GM23338 (cell line): Measurements from ENCODE around the gene FUT8. TPM values are rescaled to one million over a fixed set of nuclear protein-coding genes. Genes with fewer than 3 reads are reported as not detected.

Source experiments
- ATAC-seq: fragments of 200-7000 bp; cut with Tn5 transposase; 3 replicates; pipeline ENCODE4 v1.9.1; 2020
- DNase-seq: peaks from one replicate; pipeline ENCODE4 v3.0.0-alpha.2; 2015; ENCODE audit warnings: low spot score
- H2AFZ ChIP-seq: fragments of 200-600 bp; sonication (generic); 2 replicates; pipeline ENCODE4 v1.8.0; 2016; ENCODE audit warnings: antibody characterized with exemption, mild to moderate bottlenecking, moderate library complexity
- H3F3A ChIP-seq: fragments of 200-600 bp; sonication (generic); replicated peaks from 2 replicates; pipeline ENCODE4 v1.8.0; 2017; ENCODE audit warnings: antibody characterized with exemption, mixed run types, low read depth
- H3K27ac ChIP-seq: fragments of 200-600 bp; sonication (generic); 2 replicates; pipeline ENCODE4 v1.6.1; 2016; ENCODE audit warnings: low read depth
- H3K27me3 ChIP-seq: fragments of 200-600 bp; sonication (generic); 2 replicates; pipeline ENCODE4 v1.8.0; 2016; ENCODE audit warnings: mild to moderate bottlenecking, mixed run types, moderate library complexity; ENCODE audit not compliant: insufficient read depth
- H3K36me3 ChIP-seq: fragments of 200-600 bp; sonication (generic); 2 replicates; pipeline ENCODE4 v1.8.0; 2016; ENCODE audit warnings: mild to moderate bottlenecking; ENCODE audit not compliant: insufficient read depth
- H3K4me1 ChIP-seq: fragments of 200-600 bp; sonication (generic); 2 replicates; pipeline ENCODE4 v1.8.0; 2016; ENCODE audit warnings: mild to moderate bottlenecking, moderate library complexity; ENCODE audit not compliant: insufficient read depth
- H3K4me2 ChIP-seq: fragments of 200-600 bp; sonication (generic); 2 replicates; pipeline ENCODE4 v1.7.1; 2017; ENCODE audit warnings: mixed run types
- H3K4me3 ChIP-seq: fragments of 200-600 bp; sonication (generic); 2 replicates; pipeline ENCODE4 v1.6.1; 2016; ENCODE audit warnings: mixed run types
- H3K79me2 ChIP-seq: fragments of 200-600 bp; sonication (generic); replicated peaks from 2 replicates; pipeline ENCODE4 v1.8.0; 2017; ENCODE audit warnings: mild to moderate bottlenecking; ENCODE audit not compliant: insufficient read depth
- H3K9me2 ChIP-seq: fragments of 200-600 bp; sonication (generic); 2 replicates; pipeline ENCODE4 v1.8.0; 2017; ENCODE audit not compliant: insufficient read depth
- H4K20me1 ChIP-seq: fragments of 200-600 bp; sonication (generic); replicated peaks from 2 replicates; pipeline ENCODE4 v1.8.0; 2017; ENCODE audit warnings: mild to moderate bottlenecking; ENCODE audit not compliant: insufficient read depth
- H3K27ac Mint-ChIP-seq: 2 replicates; pipeline ENCODE4 v1.8.0; 2020; ENCODE audit warnings: inconsistent platforms, mild to moderate bottlenecking, moderate library complexity, mixed read lengths
- H3K27me3 Mint-ChIP-seq: 3 replicates; pipeline ENCODE4 v1.8.0; 2022; ENCODE audit warnings: low read depth, mild to moderate bottlenecking, moderate library complexity, mixed read lengths, inconsistent platforms; ENCODE audit not compliant: insufficient read depth, poor library complexity
- H3K36me3 Mint-ChIP-seq: 3 replicates; pipeline ENCODE4 v1.8.0; 2021; ENCODE audit warnings: low read depth, mild to moderate bottlenecking, inconsistent platforms, moderate library complexity, mixed read lengths
- H3K4me1 Mint-ChIP-seq: 3 replicates; pipeline ENCODE4 v1.8.0; 2020; ENCODE audit warnings: mild to moderate bottlenecking, inconsistent platforms, mixed read lengths
- H3K4me3 Mint-ChIP-seq: 3 replicates; pipeline ENCODE4 v1.8.0; 2021; ENCODE audit warnings: moderate library complexity, mild to moderate bottlenecking, inconsistent platforms, mixed read lengths
- H3K9me3 Mint-ChIP-seq: 3 replicates; pipeline ENCODE4 v1.8.0; 2020; ENCODE audit warnings: moderate library complexity, mild to moderate bottlenecking, inconsistent platforms, mixed read lengths
- CREB1 ChIP-seq: fragments of 250-450 bp; sonication (Bioruptor Pico); IDR thresholded peaks from 2 replicates; pipeline ENCODE4 v1.5.0; 2020; ENCODE audit warnings: low read depth, mild to moderate bottlenecking, moderate library complexity
- EZH2phosphoT487 ChIP-seq: fragments of 200-600 bp; sonication (generic); IDR thresholded peaks from one replicate; pipeline ENCODE4 v1.8.1; 2018; ENCODE audit warnings: antibody characterized with exemption; ENCODE audit not compliant: unreplicated experiment
- STAT1 ChIP-seq: IDR thresholded peaks from one replicate; pipeline ENCODE4 v1.6.1; 2016; ENCODE audit warnings: antibody characterized with exemption; ENCODE audit not compliant: unreplicated experiment
- ZNF331 ChIP-seq: fragments of 250-450 bp; sonication (Bioruptor Pico); IDR thresholded peaks from 2 replicates; pipeline ENCODE4 v1.5.0; 2020; ENCODE audit warnings: low read depth, mild to moderate bottlenecking, moderate library complexity
- polyA plus RNA-seq: library from polyadenylated mRNA; unstranded; fragments of >200 nt; fragmentation: Nextera tagmentation; extraction: Ambion mirVana; gene quantifications from 2 replicates; pipeline ENCODE4 v1.2.1, GENCODE V29; 2016
- total RNA-seq: library from RNA; depleted of rRNA; stranded (reverse); fragments of >200 nt; shearing (Covaris generic); gene quantifications from 2 replicates; pipeline ENCODE4 v1.2.3, GENCODE V29; 2014
- TF ChIP-seq, protein P1 (sequence below): fragments of 250-450 bp; sonication (Bioruptor Pico); IDR thresholded peaks from 2 replicates; pipeline ENCODE4 v1.5.0; 2020; ENCODE audit warnings: mild to moderate bottlenecking, moderate library complexity
- TF ChIP-seq, protein P2 (sequence below): IDR thresholded peaks from one replicate; pipeline ENCODE4 v1.6.1; 2018; ENCODE audit warnings: antibody characterized with exemption; ENCODE audit not compliant: unreplicated experiment

The FUT8 gene
- total and polyA plus RNA-seq, 2 experiments from 2014 or later, result 8.2 to 23.2 TPM

DNA sequence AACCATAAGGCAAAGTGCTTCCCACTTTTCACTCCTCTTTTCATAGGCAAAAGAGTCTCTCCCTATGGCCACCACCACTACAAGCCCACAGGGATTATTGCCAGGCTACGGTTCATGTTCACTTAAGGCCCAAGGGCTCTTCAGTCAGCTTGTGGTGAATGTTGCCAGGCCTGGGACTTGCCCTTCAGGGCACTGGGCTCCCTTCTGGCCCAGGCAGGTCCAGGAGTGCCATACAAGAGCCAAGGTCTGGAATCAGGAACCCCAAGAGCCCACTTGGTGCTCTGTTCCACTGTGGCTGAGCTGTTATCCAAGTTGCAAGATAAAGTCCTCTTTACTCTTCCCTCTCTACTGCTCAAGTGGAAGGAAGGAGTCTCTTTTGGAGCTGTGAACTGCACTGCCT, 307.6 kb downstream of the FUT8 start:
- no peaks in the 10 kb centered on the region for H4K20me1 ChIP-seq
- Mint-ChIP-seq H3K27me3 (peaks cover 5% of the 10 kb centered on the region), H3K4me3 (no peak overlapping the region), H3K36me3 (peaks cover 44% of the 10 kb centered on the region), H3K9me3 (peaks cover 38% of the 10 kb centered on the region), H3K4me1 (no peaks in the 10 kb centered on the region), H3K27ac (no peak overlapping the region)
- H2AFZ ChIP-seq, result no peak overlapping the region
- no peaks in the 10 kb centered on the region for H3K4me1 ChIP-seq
- peaks cover 6% of the 10 kb centered on the region for H3K36me3 ChIP-seq
- no peak overlapping the region for H3K27ac ChIP-seq
- H3K27me3 ChIP-seq, result no peaks in the 10 kb centered on the region
- H3K4me2 ChIP-seq, result no peak overlapping the region
- no peaks in the 10 kb centered on the region for H3F3A ChIP-seq
- H3K9me2 ChIP-seq, result peaks cover 9% of the 10 kb centered on the region; the same call in 1 of the 2 replicates
- ATAC-seq (no peak), DNase-seq (no peak)
- H3K4me3 ChIP-seq, result no peak overlapping the region
- H3K79me2 ChIP-seq, result no peaks in the 10 kb centered on the region
- no peak for TF ChIP-seq CREB1 (CRISPR knock-in tag)
- no peak for TF ChIP-seq EZH2phosphoT487
- TF ChIP-seq, protein P1, sequence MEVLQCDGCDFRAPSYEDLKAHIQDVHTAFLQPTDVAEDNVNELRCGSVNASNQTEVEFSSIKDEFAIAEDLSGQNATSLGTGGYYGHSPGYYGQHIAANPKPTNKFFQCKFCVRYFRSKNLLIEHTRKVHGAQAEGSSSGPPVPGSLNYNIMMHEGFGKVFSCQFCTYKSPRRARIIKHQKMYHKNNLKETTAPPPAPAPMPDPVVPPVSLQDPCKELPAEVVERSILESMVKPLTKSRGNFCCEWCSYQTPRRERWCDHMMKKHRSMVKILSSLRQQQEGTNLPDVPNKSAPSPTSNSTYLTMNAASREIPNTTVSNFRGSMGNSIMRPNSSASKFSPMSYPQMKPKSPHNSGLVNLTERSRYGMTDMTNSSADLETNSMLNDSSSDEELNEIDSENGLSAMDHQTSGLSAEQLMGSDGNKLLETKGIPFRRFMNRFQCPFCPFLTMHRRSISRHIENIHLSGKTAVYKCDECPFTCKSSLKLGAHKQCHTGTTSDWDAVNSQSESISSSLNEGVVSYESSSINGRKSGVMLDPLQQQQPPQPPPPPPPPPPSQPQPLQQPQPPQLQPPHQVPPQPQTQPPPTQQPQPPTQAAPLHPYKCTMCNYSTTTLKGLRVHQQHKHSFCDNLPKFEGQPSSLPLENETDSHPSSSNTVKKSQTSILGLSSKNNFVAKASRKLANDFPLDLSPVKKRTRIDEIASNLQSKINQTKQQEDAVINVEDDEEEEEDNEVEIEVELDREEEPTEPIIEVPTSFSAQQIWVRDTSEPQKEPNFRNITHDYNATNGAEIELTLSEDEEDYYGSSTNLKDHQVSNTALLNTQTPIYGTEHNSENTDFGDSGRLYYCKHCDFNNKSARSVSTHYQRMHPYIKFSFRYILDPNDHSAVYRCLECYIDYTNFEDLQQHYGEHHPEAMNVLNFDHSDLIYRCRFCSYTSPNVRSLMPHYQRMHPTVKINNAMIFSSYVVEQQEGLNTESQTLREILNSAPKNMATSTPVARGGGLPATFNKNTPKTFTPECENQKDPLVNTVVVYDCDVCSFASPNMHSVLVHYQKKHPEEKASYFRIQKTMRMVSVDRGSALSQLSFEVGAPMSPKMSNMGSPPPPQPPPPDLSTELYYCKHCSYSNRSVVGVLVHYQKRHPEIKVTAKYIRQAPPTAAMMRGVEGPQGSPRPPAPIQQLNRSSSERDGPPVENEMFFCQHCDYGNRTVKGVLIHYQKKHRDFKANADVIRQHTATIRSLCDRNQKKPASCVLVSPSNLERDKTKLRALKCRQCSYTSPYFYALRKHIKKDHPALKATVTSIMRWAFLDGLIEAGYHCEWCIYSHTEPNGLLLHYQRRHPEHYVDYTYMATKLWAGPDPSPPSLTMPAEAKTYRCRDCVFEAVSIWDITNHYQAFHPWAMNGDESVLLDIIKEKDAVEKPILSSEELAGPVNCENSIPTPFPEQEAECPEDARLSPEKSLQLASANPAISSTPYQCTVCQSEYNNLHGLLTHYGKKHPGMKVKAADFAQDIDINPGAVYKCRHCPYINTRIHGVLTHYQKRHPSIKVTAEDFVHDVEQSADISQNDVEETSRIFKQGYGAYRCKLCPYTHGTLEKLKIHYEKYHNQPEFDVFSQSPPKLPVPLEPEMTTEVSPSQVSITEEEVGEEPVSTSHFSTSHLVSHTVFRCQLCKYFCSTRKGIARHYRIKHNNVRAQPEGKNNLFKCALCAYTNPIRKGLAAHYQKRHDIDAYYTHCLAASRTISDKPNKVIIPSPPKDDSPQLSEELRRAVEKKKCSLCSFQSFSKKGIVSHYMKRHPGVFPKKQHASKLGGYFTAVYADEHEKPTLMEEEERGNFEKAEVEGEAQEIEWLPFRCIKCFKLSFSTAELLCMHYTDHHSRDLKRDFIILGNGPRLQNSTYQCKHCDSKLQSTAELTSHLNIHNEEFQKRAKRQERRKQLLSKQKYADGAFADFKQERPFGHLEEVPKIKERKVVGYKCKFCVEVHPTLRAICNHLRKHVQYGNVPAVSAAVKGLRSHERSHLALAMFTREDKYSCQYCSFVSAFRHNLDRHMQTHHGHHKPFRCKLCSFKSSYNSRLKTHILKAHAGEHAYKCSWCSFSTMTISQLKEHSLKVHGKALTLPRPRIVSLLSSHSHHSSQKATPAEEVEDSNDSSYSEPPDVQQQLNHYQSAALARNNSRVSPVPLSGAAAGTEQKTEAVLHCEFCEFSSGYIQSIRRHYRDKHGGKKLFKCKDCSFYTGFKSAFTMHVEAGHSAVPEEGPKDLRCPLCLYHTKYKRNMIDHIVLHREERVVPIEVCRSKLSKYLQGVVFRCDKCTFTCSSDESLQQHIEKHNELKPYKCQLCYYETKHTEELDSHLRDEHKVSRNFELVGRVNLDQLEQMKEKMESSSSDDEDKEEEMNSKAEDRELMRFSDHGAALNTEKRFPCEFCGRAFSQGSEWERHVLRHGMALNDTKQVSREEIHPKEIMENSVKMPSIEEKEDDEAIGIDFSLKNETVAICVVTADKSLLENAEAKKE (CRISPR knock-in tag), result no peak
- no peak for TF ChIP-seq ZNF331

DNA sequence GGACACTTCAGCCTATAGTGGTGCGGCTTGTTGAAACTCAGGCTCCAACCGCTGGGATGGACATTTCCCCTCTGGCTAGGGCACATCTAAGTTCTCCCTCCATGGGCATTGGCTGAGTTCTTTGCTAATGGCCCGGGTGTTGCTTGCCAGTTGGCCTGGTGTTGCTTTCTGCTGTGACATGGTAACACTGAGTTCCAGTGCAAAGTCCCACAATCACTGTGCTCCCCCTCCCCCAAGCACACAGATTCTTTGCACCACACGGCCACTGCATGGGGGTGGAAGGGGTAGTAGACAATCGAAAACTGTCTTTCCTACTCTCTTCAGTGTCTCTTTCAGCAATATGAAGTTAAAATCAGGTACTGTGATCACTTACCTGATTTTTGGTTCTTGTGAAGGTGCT, 308.2 kb downstream of the FUT8 start:
- no peak overlapping the region for H3K4me2 ChIP-seq
- no peak for TF ChIP-seq EZH2phosphoT487
- no peak for TF ChIP-seq STAT1
- TF ChIP-seq, protein P2, sequence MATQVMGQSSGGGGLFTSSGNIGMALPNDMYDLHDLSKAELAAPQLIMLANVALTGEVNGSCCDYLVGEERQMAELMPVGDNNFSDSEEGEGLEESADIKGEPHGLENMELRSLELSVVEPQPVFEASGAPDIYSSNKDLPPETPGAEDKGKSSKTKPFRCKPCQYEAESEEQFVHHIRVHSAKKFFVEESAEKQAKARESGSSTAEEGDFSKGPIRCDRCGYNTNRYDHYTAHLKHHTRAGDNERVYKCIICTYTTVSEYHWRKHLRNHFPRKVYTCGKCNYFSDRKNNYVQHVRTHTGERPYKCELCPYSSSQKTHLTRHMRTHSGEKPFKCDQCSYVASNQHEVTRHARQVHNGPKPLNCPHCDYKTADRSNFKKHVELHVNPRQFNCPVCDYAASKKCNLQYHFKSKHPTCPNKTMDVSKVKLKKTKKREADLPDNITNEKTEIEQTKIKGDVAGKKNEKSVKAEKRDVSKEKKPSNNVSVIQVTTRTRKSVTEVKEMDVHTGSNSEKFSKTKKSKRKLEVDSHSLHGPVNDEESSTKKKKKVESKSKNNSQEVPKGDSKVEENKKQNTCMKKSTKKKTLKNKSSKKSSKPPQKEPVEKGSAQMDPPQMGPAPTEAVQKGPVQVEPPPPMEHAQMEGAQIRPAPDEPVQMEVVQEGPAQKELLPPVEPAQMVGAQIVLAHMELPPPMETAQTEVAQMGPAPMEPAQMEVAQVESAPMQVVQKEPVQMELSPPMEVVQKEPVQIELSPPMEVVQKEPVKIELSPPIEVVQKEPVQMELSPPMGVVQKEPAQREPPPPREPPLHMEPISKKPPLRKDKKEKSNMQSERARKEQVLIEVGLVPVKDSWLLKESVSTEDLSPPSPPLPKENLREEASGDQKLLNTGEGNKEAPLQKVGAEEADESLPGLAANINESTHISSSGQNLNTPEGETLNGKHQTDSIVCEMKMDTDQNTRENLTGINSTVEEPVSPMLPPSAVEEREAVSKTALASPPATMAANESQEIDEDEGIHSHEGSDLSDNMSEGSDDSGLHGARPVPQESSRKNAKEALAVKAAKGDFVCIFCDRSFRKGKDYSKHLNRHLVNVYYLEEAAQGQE, result no peak
- H4K20me1 ChIP-seq, result no peaks in the 10 kb centered on the region
- Mint-ChIP-seq H3K36me3 (peaks cover 42% of the 10 kb centered on the region), H3K4me3 (no peak overlapping the region), H3K27ac (no peak overlapping the region), H3K4me1 (no peaks in the 10 kb centered on the region), H3K9me3 (peaks cover 32% of the 10 kb centered on the region), H3K27me3 (peaks cover 5% of the 10 kb centered on the region)
- ATAC-seq (no peak), DNase-seq (no peak)
- H3K79me2 ChIP-seq, result no peaks in the 10 kb centered on the region
- H3K4me1 ChIP-seq, result no peaks in the 10 kb centered on the region
- H2AFZ ChIP-seq, result no peak overlapping the region
- H3F3A ChIP-seq, result no peaks in the 10 kb centered on the region
- H3K36me3 ChIP-seq, result peaks cover 6% of the 10 kb centered on the region
- no peak overlapping the region for H3K27ac ChIP-seq
- peaks cover 9% of the 10 kb centered on the region; the same call in 1 of the 2 replicates for H3K9me2 ChIP-seq
- no peak overlapping the region for H3K4me3 ChIP-seq
- no peaks in the 10 kb centered on the region for H3K27me3 ChIP-seq
